Measurements from ENCODE around the gene HAUS7.

HAUS7 gene

DNA sequence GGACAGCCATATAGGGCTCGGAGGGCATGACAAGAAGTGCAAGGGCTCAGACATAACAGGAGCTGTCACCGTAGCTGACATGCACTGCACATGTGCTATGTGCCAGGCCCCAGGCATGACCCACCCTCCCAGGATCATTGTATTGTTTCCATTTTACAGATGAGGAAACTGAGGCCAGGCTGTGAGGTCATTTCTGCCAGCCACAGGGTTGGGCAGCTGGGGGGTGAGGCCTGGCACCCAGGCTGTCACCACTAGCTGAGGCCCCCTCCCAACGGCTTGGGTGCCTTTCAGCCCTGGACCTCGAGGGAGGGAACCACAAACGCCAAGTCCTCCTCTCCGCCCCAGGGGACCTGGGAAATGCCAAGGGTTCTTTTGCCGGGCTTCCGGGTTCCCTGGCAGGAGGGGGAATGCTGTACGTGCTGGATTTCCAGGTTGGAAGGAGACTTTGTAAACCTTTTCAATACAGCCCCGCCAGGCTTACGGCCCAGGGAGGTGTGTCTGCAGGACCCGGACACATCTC, 37.2 kb downstream of the HAUS7 start:
- DNase-seq = no peak

DNA sequence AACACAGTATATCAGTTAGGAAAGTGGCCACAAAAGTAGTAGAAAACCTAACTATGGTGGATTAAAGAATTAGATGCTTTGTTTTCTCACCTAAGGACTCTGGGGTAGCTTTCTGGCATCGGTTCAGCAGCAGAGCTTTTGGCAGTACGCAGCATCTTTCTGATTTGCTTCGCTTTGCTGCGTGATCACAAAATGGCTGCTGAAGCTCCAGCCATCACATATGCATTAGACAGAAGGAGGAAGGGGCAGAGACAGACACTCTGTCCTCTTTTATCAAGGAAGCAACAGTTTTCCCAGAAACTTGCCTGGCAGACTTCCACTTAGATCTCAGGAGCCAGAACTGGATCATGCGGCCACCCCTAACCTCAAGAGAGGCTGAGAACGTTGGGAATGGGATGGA, 39.6 kb downstream of the HAUS7 start:
- no peak for DNase-seq

DNA sequence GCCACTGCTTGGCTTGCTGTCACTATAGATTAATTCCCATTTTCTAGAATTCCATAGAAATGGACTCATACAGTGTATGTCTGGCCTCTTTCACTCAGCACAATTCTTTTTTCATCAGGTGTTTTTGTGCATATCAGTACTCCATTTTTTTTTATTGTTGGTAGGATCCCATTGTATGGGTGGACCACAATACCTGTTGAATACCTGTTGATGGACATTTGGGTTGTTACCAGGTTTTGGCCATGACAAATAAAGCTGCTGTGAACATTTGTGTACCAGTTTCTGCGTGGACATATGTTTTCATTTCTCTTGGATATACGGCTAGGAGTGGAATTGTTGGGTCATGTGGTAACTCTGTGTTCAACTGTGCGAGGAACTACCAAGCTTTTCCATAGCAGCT, 44.2 kb downstream of the HAUS7 start:
- no peak for DNase-seq

DNA sequence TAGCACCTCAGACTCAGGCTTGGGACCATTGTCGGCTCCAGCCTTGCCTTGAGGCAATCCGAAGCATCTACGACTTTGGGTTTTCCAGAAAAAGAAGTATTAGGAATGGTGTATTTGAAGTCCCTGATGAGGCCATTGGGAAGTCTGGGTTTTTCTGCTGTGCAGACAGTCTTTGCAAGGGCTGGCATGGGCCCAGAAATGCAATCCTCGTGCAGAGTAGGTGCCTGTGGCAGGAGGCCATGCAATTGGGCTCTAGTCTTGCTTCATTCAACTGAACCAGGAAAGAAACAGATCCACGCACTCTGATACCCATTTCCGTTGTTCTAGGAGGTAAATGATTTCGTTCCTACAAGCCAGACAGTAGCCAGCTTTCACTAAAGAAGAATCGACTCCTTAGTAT, 46.7 kb downstream of the HAUS7 start:
- no peak for DNase-seq

DNA sequence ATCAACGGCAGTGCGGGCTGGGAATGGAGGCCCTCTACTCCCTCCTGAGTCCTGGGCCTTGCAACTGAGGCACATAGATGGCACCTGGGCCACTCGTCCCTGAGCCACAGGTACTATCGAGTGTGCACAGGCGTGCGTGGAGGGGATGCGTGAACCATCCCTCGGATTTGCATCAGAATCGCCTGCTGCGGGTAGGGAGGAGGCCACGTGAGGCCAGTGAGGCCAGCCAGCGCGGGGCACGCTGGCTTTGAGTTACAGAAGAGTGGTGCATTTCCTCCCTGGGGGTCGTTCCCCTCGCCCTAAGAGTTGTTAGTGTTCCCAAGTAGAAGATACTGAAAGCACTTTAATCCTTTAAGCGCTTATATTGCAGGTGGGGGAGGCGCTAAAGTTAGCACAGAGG, 48.5 kb downstream of the HAUS7 start:
- DNase-seq = no peak

DNA sequence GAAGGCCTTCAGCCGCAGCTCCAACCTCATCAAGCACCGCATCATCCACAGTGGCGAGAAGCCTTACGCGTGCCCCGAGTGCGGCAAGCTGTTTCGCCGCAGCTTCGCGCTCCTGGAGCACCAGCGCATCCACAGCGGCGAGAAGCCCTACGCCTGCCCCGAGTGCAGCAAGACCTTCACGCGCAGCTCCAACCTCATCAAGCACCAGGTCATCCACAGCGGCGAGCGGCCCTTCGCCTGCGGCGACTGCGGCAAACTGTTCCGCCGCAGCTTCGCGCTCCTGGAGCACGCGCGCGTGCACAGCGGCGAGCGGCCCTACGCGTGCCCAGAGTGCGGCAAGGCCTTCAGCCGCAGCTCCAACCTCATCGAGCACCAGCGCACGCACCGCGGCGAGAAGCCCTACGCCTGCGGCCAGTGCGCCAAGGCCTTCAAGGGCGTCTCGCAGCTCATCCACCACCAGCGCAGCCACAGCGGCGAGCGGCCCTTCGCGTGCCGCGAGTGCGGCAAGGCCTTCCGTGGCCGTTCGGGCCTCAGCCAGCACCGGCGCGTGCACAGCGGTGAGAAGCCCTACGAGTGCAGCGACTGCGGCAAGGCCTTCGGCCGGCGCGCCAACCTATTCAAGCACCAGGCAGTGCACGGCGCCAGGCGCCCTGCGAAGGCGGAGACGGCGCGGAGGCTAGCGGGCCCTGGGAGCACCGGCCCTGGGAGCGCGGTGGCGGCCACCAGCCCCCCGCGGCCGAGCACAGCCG, 49.4 kb downstream of the HAUS7 start:
- no peak for DNase-seq

DNA sequence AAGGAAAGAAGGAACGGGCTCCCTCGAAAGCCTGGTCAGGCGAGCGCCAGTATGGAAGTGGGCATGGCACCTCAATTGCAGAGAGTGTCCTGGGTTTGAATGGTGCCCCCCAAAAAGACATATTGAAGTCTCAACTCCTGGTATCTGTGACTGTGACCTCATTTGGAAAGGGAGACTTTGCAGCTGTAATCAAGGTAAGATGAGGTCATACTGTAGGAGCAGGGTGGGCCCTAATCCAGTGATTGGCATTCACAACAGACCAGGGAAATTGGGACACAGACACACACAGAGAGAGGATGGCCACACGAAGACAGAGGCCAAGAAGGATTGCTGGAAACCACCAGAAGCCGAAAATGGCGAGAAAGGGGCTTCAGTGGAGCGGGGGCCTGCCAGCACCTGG, 52.7 kb downstream of the HAUS7 start:
- DNase-seq = no peak

DNA sequence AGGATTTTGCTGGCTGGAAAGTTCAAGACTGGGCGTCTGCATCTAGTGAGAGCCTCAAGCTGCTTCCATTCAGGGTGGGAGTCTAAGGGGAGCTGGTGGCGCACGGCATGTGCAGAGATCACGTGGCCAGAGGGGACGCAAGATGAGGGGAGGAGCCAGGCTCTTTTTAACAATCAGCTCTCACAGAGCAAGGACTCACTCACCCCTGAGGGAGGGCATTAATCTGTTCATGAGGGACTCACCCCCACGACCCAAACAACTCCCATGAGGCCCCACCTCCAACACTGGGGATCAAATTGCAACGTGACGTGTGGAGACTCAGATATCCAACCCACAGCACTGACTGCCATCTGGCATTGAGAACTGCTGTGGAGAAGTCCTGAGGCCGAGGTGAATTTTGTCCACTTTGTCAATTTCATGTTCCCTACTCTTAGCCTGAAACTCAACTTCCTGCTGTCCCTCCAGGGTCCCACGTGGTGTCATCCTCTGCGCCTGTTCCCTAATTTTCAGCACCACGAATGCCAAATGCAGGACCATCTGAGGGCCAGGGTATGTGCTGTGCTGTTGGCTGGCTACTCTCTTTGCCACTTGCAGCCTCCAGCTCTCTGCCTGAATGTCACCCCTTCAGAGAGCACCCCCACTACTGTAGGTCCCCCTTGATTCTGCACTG, 53.5 kb downstream of the HAUS7 start:
- no peak for DNase-seq

DNA sequence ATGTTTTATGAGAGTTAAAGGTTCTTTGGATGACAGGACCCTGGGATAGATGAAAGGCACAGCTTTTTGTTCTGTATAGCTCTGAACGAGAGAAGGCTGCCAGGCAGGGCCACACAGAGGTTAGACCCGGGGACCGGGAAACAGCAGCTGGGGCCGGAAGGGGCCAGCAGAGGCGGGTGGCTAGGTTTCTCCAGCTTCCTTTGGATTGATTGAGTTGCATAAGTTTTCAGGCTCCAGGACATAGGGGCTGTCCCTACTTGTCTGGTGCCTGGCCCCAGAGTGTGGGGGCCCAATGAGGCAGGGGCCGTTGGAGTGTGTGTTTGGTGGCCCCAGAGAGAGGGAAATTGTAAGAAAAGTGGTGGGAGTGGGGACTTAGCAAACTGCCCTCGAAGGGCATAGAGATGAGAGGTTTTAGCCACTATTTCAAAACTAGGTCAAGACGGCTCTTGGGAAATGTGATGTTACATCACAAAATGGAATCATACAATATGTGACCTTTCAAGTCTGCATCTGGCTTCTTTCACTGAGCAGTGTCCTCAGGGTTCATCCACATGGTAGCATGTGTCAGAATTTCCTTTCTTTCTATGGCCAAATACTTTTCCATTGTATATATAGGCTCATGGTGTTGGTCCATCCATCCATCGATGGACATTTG, 55.4 kb downstream of the HAUS7 start:
- no peak for DNase-seq

DNA sequence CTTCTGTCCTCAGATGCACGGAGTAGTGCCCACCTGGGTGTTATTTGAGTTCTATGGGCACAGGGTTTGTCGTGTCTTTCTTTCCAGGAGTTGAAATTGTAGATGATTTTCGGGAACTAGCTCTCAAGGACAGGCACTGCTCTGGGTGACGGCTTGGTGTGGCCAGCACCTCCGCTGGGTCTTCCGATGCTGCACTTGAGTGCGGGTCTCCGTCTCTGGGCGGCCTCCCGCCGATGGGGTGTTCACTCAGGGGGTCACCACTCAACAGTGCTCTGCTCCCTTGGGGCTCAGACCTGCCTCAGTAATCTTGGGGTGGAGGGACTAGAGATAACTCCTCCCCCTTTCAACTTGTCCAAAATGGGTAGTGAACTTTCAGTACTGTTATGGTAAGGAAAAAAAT, 56.6 kb downstream of the HAUS7 start:
- DNase-seq = no peak

DNA sequence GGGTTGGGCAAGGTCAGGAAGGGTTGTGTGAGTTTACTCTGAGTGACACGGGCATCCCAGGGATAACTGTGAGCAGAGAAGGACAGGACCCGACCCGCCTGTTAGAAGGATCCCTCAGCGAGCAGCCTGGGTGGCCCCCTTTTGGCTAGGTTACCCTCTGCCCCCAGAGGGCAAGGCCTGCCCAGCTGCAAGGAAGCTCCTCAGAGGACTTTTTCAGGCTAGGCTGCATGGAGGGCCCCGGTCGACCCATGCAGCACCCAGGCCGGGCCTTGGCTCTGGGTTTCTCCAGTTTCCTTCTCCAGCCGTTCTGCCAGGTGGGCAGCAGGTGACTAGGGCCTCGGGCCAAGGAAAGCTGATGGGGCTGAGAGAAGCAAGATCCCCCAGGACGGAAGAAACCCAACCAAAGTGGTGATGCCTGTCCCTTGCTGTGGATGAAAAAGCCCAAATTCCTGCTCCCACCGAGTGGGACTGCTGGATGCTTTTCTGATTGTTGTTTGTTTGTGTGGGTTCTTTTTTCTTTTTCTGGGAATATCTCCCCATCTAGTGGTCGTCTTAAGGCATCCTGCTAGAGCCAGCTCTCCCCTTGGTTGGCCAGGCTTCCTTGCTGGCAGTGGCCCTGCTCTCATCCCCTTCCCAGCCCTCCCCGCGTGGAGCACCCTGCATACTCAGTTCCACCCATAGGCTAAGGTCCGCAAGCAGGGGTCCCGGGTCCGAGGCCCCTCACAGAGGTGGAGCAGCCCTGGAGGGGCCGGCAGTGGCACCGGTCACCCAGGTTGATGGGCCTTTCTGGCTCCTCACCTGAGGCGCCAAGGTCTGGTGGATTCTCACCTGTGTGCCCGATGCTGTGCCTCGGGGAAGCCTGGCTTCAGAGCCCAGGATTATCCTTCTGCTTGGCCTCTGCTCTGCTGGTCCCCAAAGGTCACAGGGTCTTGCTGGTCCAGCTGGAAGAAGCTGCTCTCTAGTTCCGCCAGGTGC, 57.3 kb downstream of the HAUS7 start:
- no peak for DNase-seq

DNA sequence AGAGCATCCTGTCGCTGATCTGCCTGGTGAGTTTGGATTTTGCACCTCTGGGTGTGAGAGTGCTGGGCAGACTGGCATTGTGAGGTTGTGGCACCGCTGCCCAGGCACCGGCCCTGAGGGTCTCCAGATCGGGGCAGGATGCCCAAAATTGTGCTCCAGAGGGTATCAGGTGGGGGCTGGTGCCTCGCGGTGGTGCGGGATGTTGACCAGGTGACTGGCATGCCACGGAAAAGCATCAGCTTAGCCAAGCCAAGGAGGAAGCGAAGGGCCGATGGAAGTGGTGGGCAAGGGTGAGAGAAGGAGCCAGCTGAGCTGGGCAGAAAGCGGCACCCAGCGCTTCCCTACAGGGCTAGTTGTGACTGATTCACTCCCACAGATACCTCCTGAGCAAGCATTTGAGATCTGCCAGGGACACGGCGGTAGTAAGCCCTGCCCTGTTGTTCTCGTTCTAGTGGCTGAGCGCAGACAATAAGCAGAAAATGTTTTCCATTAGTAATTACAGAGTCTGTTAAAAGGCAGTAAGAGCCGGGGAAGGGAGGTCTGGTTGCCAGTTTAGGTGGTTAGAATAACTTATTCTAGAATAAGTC, 58.3 kb downstream of the HAUS7 start:
- no peak for DNase-seq

DNA sequence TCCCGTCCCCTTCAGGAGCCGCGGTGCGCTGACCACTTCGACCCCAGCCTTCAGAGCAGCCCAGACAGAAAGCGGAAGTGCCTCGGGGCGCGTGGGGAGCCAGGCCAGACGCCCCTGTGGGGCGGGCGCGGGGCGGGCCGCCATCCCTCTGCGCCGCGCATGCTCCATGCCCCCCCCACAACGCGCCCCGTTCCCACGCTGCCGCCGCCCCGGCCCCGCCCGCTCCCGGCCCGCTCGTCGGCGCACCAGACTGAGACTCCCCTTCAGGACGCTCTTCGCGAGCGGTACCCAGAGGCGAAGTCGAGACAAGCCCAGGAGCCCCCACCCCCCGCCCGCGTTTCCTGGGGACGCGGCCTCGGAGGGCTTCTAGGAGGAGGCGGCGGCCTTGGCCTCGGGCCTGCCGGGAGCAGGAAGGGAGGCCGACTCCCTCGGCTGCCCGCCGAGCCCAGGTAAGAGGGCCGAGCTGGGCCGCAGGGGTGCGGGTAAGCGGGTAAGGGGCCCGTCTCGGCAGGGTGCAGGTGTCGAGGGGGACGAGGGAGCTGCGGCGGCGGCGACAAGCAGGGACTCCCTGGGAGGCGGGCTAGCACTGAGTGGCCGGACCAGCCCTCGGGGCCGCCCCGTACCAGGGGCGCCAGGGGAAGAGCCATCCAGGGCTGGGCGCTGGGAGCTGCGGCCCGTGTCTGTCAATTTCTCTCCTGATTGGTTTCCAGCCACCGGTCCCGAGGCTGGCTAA, 59.0 kb downstream of the HAUS7 start, which contains the start of gene ZFP92:
ZFP92 (plus strand) TSS at position 218 of the 733 bp plus-strand sequence. CDS start 6,851 bp downstream, outside the sequence.
- DNase-seq = peak; percentile 19

DNA sequence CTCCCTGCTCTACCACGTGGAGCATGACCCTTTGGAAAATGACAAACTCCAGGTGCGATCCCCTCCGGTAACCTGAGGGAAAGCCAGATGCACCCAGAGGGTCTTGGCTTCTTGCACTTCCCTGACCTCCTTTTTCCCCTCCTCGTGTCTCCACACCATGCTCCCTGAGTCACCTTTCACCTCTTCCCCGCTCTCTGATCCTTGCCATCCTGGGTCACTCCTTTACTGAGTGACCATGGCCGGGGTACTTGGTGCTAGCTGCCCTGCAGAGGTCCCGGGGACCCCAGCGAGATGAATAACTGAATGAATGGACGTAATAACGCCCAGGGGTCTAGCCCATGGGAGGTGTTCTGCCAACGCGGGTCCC, 59.5 kb downstream of the HAUS7 start:
- DNase-seq = no peak

DNA sequence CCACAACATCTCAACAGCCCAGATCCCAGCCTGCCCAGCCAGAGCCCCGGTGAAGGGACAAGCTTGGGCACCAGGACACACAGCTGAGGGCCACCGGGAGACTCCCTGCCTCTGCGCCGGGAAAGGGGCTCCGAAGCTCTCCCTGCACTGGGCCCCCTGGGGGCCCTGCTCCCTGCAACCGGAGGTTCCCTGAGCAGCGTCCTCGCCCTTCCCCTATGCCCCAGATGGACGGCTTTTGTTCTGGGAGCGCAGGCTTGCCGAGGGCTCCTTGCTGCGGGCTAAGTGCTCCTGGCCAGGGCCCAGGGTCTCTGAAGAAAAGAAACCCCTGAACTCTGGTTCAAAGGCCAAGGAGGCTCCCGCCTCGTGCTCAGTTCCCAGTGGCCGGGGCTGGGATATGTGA, 60.0 kb downstream of the HAUS7 start:
- DNase-seq = no peak

DNA sequence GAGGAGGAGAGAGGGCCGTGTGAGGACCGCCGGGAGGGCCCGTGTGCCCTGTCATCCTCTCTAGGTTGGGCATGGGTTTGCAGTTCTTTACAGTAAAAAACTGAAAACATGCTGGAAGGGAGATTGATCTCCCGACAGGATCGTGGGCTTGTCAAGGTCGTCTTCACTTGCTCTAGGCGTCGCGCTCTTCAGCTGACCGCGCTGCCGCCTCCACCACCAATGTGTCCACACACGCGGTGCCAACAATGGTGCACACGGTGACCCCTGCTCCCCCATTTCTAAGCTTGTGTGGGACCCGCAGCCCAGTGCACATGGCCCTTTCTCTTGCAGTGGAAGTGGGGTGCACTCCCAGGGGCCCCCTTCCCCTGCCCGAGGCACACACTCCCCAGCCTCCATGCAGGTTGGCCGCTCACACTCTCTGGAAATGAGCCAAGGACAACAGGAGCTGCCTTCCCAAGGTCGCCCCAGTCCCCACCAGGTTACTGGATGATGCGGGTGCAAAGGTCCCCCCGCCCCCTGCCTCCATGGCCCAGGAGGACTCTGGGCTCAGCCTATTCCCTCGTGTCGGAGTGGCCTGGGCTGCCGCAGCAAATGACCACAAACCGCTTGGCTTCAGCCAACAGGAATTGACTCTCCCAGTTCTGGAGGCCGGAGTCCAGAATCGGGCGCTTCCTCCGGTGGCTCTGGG, 60.8 kb downstream of the HAUS7 start:
- no peak for DNase-seq

DNA sequence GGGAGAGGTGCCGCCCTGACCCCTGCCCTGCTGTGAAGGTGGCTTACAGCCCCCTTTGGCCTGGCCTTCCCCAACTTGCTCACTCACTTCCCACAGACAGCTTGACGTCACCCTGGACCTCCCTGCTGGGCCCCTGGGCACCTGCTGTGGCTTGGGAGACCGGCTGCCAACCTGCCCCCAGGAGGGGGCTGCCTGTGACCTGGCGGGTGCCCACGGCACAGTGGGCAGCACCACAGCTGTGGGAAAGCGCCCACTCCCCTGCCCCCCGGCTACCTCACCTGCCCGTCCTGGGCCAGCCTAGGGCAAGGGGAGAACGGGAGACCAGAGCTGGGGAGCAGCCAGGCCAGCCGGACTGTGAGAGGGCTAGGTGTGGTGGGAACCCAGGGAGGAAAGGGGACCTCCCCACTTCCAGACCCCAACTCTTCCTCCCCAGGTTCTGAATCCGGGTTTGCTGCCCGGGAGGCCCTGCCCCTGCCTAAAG, 61.5 kb downstream of the HAUS7 start:
- DNase-seq = no peak

DNA sequence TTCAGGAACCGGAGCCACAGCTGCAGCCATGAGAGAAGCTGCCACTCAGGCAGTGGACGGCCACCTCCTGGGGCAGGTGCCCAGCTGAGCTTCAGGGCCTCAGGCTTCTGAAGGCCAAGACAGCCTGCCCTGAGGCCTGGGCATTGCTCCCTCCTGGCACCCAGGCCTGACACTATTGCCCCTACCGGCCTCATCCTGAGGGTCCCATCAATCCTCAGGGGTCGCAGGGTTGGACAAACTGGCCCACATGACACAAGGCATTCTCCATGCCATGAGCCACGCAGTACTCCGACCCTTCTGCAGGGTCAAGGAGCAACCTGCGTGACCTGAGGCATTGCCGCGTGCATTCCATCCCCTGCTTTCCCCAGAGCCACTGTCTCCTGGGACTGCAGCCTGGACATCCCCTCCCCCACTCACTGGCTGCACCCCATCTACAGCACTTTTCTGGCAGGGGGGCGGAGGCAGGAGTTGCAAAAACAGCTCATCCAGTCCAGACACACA, 62.1 kb downstream of the HAUS7 start:
- DNase-seq = no peak

DNA sequence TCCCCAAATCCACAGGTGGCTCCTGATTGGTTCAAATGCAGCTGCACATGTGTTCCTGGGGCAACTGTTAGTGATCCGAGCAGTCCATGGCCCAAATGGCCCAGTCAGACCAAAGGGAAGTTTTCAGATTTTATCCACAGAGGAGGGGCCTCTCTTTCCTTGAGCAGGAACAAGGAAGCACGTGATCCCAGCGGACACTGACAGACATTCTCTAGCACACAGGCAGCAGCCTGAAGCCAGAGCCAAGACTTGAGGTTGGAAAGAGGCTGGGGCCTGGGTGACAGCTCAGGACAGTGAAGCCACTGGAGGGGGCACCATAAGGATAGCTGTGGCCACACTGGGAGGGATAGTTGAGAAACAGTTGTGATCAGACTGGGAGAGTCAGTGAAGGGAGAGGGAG, 62.6 kb downstream of the HAUS7 start:
- DNase-seq = no peak

DNA sequence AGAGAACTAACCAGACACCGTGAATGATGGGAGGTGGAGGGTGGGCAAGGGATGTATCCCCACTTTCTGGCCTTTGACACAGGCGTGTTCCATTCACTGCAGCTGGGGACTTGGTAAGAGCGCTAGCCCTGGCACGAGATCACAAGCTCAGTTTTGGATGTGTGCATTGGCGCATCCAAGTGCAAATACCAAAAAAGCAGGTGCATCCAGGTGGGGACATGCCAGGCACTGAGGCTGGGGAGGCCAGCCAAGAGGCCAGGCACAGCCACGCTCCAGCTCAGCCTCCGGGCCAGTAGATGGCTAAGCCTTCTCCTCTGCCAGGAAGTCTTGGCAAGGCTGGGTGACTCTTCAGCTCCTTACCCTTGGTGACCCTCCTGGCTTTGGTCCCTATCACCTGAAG, 63.5 kb downstream of the HAUS7 start:
- DNase-seq = no peak

DNA sequence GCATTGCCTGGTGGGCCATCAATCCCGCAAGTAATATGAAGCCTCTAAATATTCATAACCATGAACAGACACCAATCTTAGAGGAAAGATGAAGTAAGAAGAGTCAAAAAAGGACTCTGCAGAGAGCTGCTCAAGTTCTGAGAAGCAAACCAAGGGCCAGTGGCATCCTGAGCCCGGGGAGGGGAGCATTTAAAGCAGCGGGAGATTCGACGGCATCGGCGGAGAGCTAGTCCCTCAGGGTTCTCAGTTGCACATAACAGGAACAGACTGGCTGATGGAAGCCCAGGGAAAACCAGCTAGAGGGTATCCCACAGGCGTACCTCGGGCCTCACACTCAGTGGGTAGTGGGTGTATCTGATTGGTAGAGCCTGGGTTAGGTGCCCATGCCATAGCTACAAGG, 64.4 kb downstream of the HAUS7 start:
- DNase-seq = no peak

Data from CD4-positive, alpha-beta T cell treated with Interleukin-12 subunit alpha and Interleukin-12 subunit beta, for 1 hour (primary cell).